ENCODE data around the gene ECI1.

The ECI1 gene

GRCh38 chr16:2235234-2235651 is 16.1 kb downstream of the ECI1 start:
- DNase-seq (ENCODE audit: extremely low read depth, low read depth), result no peak
- no peak for TF ChIP-seq CTCF (IDR thresholded peaks at IDR 0.05; ENCODE audit: low read depth, low read length)

- no peak for TF ChIP-seq CTCF (IDR thresholded peaks at IDR 0.05; ENCODE audit: low read depth, low read length)
- DNase-seq (ENCODE audit: extremely low read depth, low read depth), result no peak
These were observed 16.6 kb downstream of the ECI1 start for GRCh38 chr16:2234813-2235170.

- no peak for TF ChIP-seq CTCF (IDR thresholded peaks at IDR 0.05; ENCODE audit: low read depth, low read length)
- DNase-seq (ENCODE audit: extremely low read depth, low read depth), result no peak
These were observed 17.2 kb downstream of the ECI1 start for GRCh38 chr16:2233872-2234812.

GRCh38 chr16:2233046-2233775 is 18.2 kb downstream of the ECI1 start:
- TF ChIP-seq CTCF (IDR thresholded peaks at IDR 0.05; ENCODE audit: low read depth, low read length), result no peak

GRCh38 chr16:2232094-2232990 is 19.0 kb downstream of the ECI1 start:
- no peak for TF ChIP-seq CTCF (IDR thresholded peaks at IDR 0.05; ENCODE audit: low read depth, low read length)
- DNase-seq (ENCODE audit: extremely low read depth, low read depth), result no peak

More at GRCh38 chr16:2233046-2233775, 18.2 kb downstream of the ECI1 start:
- DNase-seq (ENCODE audit: extremely low read depth, low read depth), result no peak

- DNase-seq (ENCODE audit: extremely low read depth, low read depth), result no peak
- no peak for TF ChIP-seq CTCF (IDR thresholded peaks at IDR 0.05; ENCODE audit: low read depth, low read length)
These were observed 20.1 kb downstream of the ECI1 start for GRCh38 chr16:2231016-2231931.
